ENCODE measurements around the gene SPOCK2.
"Not testable (repeated sequence)": the region's sequence is repeated elsewhere in the genome, so short reads cannot be mapped to it uniquely, and the experiment has no call there.

SPOCK2 gene, protein sequence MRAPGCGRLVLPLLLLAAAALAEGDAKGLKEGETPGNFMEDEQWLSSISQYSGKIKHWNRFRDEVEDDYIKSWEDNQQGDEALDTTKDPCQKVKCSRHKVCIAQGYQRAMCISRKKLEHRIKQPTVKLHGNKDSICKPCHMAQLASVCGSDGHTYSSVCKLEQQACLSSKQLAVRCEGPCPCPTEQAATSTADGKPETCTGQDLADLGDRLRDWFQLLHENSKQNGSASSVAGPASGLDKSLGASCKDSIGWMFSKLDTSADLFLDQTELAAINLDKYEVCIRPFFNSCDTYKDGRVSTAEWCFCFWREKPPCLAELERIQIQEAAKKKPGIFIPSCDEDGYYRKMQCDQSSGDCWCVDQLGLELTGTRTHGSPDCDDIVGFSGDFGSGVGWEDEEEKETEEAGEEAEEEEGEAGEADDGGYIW

DNA sequence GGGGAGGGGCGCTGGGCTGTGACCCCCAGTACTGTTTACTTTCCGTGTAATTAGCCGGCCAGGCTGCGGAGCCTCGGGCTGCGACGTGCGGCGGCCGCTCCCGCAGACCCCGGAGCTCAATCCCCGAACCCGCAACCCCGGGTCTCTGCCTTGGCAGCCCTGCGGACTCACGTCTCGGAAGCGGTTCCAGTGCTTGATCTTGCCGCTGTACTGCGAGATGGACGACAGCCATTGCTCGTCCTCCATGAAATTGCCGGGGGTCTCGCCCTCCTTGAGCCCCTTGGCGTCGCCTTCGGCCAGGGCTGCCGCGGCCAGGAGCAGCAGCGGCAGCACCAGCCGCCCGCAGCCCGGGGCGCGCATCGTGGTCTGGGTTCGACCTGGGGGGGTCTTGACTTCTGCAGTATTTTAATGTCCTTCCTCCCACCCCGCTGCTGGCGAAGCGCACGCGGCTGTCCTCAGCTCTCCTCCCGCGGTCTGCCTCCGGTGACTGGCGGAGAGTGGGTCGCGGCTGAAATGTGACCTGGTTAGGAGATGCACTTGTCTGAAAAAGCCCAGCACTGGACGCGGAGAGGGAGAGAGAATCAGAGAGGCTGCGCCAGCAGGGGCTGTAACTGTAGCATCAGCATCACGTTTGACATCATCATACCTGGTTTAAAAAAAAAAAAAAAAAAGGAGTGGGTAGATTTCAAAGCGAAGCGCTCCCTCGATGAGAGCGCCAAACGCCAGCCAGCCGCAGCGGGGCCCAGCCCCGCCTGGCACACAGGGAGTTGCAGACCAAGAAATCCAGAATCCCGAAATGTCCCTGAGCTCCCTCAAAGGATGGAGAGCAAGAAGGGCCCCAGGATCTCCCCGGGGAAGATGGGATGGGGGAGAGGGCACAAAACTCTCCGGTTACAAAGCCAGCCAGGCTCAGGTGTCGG, at the start of gene SPOCK2:
TSS of gene SPOCK2 (minus strand) at position 583 of the 920 bp plus-strand sequence. CDS start at position 360, 223 bp downstream.
- DNase-seq, result no peak

DNA sequence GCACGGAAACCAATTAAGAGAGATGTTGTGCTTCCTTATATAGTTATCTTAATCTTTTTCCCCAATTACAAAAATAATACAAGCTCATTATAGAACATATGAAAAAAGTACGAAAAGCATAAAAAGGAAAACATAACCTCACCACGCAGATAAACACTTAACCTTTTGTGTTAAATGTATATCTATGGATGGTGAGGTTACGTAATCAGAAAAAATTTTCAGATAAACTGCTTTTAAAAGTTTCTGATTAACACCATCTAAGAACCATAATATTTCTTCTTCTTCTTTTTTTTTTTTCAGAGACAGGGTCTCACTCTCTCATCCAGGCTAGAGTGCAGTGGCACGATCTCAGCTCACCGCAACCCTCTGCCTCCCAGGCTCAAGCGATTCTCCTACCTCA, 49.2 kb upstream of the SPOCK2 start:
- no peak for DNase-seq

DNA sequence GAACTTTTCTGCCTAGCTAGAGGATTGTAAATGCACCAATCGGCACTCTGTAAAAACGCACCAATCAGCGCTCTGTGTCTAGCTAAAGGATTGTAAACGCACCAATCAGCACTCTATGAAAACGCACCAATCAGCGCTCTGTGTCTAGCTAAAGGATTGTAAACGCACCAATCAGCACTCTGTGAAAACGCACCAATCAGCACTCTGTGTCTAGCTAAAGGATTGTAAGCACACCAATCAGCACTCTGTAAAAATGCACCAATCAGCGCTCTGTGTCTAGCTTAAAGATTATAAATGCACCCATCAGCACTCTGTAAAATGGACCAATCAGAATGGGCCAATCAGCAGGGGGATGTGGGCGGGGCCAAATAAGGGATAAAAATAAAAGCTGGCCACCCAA, 47.9 kb upstream of the SPOCK2 start:
- not testable (repeated sequence) for DNase-seq

DNA sequence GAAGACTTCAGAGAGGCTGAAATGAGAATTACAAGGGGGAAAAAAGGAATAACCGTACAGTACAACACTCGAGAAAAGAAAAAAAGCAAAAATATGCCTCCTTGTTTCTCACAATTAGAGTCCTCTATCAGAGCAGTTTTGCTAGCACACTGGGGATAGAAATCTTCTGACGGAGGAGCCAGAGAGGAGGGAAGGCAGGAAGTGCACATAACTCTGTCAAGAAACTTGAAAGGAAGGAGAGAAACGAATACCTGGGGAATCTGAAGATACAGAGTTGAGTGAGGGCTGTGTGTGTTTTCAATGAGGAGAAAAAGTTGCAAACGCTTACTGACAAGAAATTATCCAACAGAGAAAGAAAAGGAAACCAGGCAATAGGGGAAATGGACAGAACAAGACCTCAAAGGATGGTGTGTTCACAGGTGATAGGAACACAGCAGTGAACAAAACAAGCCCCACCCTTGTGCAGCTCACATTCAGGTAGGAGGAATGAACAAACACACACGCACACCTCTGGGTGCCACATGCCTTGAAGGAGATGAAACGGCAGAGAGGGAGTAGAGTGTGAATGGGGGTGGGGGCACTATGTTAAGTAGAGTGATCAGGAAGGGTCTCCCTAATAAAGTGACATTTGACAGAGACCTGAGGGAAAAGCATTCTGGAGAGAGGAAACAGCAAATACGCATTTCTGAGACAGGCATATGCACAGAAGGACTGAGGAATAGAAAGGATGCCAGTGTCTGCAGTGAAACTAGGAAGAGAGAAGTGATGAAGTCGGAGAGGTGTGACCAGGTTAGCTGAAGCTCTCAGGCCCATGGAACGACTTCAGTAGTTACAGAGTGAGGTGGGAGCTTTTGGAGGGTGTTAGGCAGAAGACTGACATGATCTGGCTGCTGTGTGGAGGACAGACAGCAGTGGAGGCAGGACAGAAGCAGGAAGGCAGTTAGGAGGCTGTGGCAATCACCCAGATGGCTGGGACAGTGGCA, 46.7 kb upstream of the SPOCK2 start:
- no peak for DNase-seq

DNA sequence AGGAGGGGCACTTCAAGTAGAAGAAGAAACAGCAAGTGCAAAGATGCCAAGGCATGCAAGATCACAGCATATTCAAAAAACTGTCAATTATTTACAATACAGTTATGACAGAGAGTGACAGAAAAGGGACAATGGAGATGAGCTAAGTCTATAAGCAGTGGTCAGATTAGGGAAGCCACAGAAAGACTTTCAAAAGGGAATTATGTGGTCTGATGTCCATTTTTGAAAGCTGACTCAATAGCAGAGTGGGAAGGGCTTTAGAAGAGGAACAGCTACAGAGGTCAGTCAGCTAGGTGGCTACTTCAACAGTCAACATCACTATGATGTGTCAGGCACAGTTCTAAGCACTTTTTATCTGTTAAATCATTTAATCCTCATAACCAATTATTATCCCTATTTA, 45.2 kb upstream of the SPOCK2 start:
- DNase-seq, result no peak

DNA sequence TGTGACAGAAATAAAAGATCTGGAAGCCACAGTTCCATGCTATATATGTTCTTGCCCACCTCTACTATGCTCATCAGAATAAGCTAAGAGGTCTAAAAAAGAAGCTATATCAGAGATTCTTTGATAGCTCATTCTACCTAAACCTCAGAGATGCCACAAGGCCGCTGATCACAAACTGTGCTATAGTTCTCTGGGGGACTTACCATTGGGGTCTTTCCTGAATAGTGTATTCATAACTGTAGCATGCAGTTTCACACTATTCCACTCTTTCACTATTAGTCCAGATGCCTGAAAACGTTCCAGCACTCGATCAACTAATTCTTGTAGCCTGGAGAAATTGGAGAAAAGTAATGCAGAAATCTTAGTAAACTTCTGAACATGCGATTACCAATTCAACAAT, 44.5 kb upstream of the SPOCK2 start:
- DNase-seq, result no peak

DNA sequence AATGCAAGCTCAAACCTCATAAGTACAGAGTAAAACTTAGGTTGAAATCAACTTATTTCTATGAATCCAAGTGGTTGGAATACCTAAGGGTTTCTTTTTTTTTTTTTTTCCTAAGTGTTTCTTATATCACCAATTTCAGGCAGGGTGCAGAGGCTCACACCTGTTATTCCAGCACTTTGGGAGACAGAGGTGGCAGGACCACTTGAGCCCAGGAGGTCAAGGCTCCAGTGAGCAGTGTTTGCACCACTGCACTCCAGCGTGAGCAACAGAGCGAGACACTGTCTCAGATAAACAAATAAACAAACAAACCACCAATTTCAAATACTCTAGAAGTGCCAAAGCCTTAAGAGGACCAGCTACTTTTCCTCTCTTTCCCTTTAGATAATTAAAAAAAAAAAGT, 39.2 kb upstream of the SPOCK2 start:
- no peak for DNase-seq

DNA sequence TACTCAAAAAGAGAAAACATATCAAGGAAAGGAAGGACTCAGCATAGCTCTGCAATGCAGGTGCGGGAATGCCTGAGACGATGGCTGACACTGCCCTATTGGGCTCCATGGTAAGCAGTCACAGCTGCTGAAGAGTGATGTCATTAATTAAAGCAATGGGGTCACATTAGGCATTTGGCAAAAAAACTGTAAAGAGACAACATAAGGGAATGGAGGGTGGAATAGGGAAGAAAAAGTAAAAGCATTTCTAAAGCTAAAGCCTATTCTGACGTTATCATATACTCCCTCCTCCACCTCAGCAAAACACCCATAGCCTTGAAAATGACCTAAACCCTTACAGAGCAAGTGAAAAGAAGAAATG, 38.5 kb upstream of the SPOCK2 start:
- no peak for DNase-seq

DNA sequence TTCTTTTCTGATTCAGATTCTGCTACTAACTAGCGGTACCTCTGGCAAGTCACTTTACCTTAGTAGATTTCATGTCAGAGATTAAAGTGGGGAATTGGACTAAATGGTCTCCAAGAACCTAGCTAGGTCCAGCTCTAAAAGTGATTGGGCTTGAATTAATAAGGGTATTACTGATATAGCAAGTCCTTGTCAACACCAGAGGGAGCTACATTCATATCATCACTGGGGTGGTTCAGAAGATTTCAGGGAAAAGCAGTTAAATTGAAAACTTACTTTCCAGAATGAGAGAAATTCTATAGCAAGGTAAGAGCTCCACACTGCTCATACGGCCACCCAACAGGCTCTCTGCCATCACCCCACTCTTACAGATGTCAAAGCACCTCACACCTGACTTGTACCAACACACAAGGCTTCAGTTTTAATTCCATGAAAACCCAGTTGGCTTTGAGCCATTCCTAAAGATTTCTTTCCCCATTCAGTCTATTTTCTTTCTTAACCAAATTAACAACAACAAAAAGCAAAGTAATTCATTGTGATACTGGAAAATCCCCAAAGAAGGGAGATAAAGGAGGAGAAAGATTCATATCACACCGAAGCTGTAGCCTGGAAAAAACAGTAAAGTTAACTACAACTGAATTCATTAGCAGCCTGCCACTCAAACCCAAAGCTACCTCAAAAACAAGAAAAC, 38.0 kb upstream of the SPOCK2 start:
- peak; percentile 7 for DNase-seq

DNA sequence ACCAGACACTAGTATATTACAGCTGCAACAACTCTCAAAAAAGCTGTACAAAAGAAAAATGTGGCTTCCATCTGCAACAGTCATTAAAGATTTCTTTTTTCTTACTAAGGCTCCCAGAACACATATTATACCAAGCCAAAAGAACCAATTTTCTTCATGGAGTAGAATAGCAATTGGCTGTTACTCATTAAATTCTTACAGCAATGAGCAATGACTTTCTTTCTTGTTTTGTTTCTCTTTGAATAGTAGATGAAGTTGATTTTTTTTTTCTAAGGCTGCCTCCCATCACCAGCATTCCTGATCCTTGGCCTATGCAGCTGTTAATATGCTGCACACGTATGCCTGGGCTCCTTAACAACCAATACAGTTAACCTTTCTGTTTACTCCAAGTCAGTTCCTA, 36.6 kb upstream of the SPOCK2 start:
- no peak for DNase-seq

DNA sequence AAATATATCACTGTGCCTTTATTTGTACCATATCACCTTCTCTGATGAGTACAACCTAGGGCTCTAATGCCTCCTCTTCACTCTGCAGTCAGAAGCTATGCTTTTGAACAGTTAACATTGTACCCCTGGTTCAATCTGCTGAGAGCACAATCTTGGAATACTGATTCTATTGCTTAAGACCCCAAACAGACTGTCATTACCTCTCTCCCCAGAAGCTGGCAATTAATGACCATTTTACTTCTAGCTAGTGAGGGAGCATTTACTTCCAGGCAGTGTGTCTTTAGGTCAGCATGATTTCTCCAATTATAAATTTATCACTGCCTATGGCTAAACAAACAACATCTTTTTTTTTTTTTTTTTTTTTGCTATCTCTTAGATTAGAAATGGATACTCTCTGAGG, 36.0 kb upstream of the SPOCK2 start:
- DNase-seq, result no peak

DNA sequence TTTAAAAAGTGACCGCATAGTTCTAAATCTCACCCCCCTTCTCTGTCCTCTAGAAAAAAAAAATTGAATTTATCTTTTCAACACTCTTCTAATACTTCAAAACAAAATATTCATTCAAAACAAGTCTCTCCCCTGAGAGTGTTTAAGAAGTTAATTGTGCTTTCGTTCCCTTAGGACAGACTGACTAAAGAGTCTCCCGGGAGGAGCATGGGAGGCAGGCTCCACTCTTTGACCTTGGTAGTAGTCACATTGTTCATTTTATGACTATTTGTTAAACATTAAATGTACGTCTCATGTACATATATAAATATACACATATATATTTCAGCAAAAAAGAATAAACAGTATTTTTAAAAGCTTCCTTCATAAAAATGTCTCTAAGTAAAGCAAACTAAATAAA, 35.3 kb upstream of the SPOCK2 start:
- no peak for DNase-seq

DNA sequence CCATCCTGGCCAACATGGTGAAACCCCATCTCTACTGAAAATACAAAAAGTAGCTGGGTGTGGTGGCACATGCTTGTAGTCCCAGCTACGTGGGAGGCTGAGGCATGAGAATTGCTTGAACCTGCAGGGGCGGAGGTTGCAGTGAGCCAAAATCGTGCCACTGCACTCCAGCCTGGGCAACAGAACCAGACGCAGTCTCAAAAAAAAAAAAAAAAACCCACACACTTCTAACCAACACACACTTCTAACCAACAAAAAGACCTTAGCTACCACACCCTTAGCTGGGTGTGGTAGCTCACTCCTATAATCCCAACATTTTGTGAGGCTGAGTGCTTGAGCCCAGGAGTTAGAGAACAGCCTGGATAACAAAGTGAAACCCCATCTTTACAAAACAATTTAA, 33.9 kb upstream of the SPOCK2 start:
- no peak for DNase-seq

DNA sequence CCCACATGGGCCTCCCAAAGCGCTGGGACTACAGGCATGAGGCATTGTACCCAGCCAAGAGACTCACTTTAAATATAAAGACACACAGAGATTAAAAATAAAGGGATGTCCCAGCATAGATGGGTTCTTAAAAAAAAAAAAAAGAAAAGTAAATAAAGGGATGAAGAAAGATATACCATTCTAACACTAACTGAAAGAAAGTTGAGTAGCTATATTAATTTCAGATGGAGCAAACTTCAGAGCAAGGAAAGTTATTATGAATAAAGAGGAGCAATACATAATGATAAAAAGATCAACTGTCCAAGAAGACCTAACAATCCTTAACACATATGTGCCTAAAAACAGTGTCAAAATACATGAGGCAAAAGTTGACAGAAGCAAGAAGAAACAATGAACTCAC, 33.0 kb upstream of the SPOCK2 start:
- no peak for DNase-seq

DNA sequence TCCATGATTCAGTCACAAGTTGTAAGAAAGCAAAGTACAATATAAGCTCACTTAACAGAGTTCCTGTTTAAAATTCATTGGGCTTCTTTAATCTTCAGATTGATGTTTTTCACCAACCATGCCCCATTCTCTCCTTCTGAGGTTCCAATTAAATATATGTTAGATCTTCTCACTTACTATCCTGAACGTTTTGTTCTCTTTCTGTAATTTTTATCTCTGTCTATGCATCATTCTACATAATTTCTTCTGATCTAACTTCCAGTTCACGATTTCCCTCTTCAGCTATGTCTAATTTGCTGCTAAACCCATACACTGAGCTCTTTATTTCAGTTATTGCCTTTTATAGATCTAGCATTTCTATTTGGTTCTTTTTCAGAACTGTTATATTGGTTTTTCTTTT, 28.0 kb upstream of the SPOCK2 start:
- no peak for DNase-seq

DNA sequence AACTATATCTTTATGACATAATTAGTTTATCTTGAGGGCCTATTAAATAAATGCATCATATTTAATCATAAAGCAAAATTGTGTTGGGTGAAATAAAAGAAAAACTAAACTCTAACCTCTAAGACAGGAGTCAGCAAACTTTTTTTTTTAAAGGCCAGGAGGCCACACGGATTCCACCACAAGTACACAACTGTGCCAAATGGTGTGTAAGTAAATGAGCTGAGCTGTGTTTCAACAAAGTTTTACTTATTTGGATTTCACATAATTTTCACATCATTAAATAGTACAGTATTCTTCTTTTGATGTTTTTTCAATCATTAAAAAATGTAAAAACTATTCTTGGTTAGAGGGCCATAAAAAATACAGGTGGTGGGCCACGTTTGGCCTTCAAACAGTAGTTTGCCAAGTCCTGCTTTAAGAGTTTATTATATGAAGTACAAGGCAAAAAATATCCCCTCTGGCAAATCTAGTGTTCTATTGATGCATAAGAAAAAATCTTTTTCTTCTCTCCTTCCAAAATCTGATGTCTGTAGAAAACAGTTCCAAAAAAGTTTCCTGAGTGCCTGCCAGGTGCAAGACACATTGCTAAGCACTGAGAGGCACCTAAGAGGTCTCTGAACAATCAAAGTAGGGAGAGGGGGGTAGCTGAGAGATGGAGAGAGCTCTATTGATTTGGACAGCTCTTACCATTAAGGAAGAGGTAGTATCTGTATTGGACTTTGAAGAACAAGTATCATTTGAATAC, 26.5 kb upstream of the SPOCK2 start:
- no peak for DNase-seq

DNA sequence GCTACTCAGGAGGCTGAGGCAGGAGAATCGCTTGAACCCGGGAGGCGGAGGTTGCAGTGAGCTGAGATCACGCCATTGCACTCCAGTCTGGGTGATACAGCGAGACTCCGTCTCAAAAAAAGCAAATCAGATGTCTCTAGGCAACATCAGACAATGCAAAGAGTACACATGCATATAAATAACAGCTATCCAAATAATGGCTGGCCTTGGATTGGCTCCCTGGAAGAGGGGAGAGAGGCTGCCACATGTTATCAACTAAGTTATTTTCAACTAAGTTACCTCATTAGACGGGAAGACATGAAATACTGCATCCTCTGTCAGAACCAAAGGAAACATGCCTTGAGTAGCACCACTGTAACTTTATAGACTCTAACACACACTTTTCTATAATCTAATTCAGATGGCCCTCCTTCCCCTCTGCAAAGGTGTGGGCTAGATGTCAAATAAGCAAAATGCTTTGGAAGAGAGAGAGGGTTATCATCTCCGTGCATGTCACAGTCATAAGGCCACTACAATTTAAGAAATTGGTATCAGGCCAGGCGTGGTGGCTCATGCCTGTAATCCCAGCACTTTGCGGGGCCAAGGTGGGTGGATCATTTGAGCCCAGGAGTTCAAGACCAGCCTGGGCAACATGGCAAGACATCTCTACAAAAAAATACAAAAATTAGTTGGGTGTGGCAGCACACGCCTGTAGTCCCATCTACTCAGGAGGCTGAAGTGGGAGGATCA, 22.5 kb upstream of the SPOCK2 start:
- no peak for DNase-seq

DNA sequence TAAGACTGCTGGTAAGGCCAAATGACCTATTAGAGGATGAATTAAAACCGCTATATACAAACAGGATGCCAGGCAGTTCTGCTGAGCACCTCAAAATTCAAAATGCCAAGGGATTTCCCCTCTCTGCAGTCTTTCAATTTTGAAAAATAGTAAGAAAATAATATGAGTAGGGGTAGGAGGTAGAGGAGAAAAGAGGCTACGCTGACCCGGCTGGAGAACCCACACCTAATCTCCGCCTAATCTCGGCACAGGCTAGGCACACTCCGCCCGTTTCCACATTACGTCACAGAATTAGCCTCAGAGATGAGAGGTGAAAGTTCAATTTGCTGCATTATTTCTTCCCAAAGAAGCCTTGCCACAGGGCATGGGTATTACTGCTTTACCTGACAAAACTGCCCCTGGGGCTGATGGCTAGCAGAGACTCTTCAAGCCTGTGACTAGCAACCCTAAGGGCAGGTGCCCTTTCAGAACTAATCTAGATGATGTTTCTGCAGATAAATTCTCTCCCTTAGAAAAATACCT, 21.3 kb upstream of the SPOCK2 start:
- DNase-seq, result no peak

DNA sequence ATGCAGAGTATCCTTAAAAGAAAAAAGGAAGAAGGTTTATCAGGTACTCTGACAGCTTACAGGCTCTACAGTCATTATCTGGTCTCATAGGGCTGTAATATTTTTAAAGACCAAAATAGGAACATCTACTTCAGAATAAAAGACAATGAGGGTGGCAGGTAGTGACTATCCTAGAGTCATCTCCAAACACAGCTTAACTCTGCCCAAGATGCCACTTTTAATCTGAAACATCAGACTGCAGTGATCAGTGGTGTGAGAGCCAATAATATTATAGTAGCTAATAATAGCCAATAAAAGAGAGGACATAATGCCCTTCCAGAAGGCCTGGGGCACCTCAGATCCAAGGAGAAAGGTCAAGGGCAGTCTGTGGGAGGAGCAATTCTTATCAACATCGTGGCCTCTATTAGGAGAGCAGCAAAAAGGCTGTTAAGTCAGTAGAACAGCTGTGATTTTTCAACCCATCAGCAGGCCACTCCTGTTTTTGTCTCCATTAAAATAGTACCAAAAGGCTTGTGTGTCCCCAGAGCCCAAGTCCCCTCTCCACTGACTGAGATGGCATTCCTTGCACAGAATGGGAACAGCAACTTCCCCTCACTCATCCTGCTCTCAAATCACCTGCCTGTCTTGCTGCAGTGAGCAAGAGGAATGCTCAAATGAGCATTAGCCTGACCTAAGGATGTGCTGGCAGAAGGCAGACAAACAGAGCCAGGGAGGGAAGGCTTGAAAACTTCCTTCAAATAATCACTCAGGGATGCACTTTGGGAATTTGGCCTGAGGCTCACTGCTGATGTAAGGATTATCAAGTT, 20.7 kb upstream of the SPOCK2 start:
- DNase-seq, result no peak

DNA sequence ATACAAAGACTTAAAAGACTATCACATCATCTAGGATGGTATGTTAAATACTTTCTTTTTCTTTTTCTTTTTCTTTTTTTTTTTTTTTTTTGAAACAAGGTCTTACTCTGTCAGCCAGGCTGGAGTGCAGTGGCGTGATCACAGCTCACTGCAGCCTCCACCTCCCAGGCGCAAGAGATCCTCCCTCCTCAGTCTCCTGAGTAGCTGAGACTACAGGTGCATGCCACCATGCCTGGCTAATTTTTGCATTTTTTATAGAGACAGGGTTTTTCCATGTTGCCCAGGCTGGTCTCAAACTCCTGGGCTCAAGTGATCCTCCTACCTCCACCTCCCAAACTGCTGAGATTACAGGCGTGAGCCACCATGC, 19.6 kb upstream of the SPOCK2 start:
- not testable (repeated sequence) for DNase-seq
